Mesenteric fat pad (tissue), 1 donor: ENCODE data around the gene GUSB. TPM values are rescaled to one million over a fixed set of nuclear protein-coding genes. Genes with fewer than 3 reads are reported as not detected.
A peak's percentile ranks its signal among the peaks of the same experiment; 100 is the strongest.
"Not testable (repeated sequence)": the region's sequence is repeated elsewhere in the genome, so short reads cannot be mapped to it uniquely, and the experiment has no call there.

Experiments
- DNase-seq: peaks from one replicate; pipeline ENCODE4 v3.0.0-alpha.2; 2020; ENCODE audit warnings: low spot score
- long read RNA-seq: library from polyadenylated mRNA; unstranded; transcript quantifications from one replicate; pipeline ENCODE4 v2.0.0, GENCODE V29; 2020
- total RNA-seq: library from RNA; stranded (reverse); fragmentation: NEBNext Ultra II Directional; extraction: Animal tissue kit (Norgen Biotek cat#: 25700); gene quantifications from one replicate; pipeline ENCODE4 v1.2.1, GENCODE V29; 2021
- donor health status: DM: yes; HTN: yes; CAD: no.

The GUSB gene
- total RNA-seq = 35.7 TPM
- long read RNA-seq, transcript GUSB-201 (12 exons, 2,300 nt) = major isoform, 96 of 199 reads
- long read RNA-seq, partial matches to known transcripts = 38 of 199 reads
- long read RNA-seq, other reads (novel, unspliced or antisense) = 64 of 199 reads

GRCh38 chr7:65981965-65982792 lies at the start of gene GUSB:
Gene GUSB, minus strand, starts transcription at chr7:65982213. Its CDS starts 30 bp downstream, at chr7:65982183.
- DNase-seq = peak; percentile 98

- not testable (repeated sequence) for DNase-seq
Observed at GRCh38 chr7:66028342-66028741, 46.3 kb upstream of the GUSB start.

GRCh38 chr7:66016131-66016461 lies 34.1 kb upstream of the GUSB start:
- DNase-seq = no peak

GRCh38 chr7:66015440-66016130 lies 33.6 kb upstream of the GUSB start:
- no peak for DNase-seq

GRCh38 chr7:66013938-66014337 lies 31.9 kb upstream of the GUSB start:
- no peak for DNase-seq

- no peak for DNase-seq
Observed at GRCh38 chr7:66007232-66007631, 25.2 kb upstream of the GUSB start.

- DNase-seq = not testable (repeated sequence)
Observed at GRCh38 chr7:66005115-66005671, 23.2 kb upstream of the GUSB start.

GRCh38 chr7:66000823-66001417 lies 18.9 kb upstream of the GUSB start:
- not testable (repeated sequence) for DNase-seq

GRCh38 chr7:65994984-65995383 lies 13.0 kb upstream of the GUSB start:
- DNase-seq = not testable (repeated sequence)

- DNase-seq = no peak
Observed at GRCh38 chr7:65992526-65992925, 10.5 kb upstream of the GUSB start.

GRCh38 chr7:65991829-65992228 lies 9.8 kb upstream of the GUSB start:
- not testable (repeated sequence) for DNase-seq

GRCh38 chr7:65989694-65990080 lies 7.7 kb upstream of the GUSB start:
- no peak for DNase-seq

GRCh38 chr7:65988503-65988902 lies 6.5 kb upstream of the GUSB start:
- peak; percentile 24 for DNase-seq

- DNase-seq = no peak
Observed at GRCh38 chr7:65988084-65988483, 6.1 kb upstream of the GUSB start.

GRCh38 chr7:65983965-65984658 lies 2.1 kb upstream of the GUSB start:
- DNase-seq = no peak

- peak; percentile 89 for DNase-seq
Observed at GRCh38 chr7:65980478-65981250, 1.3 kb downstream of the GUSB start.

GRCh38 chr7:65979583-65980477 lies 2.2 kb downstream of the GUSB start:
- peak; percentile 87 for DNase-seq

GRCh38 chr7:65978891-65979582 lies 3.0 kb downstream of the GUSB start:
- peak; percentile 83 for DNase-seq
